ENCODE data around the gene LMF2.

LMF2 gene

DNA sequence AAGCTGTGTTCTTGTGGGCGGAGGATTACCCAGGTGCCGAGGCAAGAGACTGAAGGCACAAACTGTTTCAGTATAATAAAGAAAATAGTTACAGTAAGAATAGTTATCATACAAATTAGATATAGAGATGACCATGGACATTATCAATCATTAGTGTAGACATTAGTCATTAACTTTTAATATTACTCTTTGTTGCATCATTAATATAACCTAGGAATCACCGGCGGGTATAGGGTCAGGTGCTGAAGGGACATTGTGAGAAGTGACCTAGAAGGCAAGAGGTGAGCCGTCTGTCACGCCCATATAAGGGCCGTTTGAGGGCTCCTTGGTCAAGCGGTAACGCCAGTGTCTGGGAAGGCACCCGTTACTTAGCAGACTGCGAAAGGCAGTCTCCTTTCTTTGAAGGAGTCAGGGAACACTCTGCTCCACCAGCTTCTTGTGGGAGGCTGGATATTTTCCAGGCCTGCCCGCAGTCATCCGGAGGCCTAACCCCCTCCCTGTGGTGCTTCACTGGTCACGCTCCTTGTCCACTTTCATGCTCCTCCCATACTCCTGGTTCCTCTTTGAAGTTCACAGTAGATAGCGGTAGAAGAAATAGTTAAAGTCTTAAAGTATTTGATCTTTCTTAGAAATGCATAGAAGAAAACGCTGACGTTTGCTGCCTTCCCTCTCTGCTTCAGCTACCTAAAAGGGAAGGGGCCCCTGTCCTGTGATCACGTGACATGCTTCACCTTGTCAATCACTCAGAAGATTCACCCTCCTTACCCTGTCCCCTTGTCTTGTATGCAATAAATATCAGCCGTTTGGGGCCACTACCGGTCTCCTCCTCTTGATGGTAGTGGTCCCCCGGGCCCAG is 26.6 kb upstream of the LMF2 start:
- peak; percentile 50 for DNase-seq

DNA sequence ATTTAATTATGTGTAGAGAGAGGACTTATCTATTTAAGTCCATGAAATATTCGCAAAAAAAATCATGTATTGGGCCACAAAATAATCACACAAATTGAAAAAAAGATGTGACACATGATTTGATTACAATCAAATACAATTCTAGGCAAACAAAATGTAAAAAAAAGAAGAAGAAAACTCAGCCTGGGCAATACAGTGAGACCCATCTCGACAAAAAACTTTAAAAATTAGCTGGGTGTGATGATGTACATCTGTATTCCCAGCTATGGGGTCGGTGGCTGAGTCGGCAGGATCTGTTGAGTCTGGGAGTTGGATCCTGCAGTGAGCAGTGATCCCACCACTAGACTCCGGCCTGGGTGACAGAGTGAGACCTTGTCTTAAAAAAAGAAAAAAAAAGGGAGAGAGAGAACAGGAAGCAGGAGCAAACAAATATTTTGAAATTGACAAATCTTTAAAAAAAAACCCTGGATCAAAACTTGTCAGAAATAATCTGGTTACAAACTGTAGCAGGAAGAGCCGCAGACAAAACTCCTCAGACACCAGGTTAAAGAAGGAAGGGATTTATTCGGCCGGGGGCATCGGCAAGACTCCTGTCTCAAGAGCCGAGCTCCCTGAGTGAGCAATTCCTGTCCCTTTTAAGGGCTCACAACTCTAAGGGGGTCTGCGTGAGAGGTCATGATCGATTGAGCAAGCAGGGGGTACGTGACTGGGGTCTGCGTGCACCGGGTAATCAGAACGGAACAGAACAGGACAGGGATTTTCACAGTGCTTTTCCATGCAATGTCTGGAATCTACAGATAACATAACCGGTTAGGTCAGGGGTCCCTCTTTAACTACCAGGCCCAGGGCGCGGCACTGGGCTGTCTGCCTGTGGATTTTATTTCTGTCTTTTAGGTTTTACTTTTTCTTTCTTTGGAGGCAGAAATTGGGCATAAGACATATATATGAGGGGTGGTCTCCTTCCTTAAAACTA is 25.6 kb upstream of the LMF2 start:
- DNase-seq, result no peak

DNA sequence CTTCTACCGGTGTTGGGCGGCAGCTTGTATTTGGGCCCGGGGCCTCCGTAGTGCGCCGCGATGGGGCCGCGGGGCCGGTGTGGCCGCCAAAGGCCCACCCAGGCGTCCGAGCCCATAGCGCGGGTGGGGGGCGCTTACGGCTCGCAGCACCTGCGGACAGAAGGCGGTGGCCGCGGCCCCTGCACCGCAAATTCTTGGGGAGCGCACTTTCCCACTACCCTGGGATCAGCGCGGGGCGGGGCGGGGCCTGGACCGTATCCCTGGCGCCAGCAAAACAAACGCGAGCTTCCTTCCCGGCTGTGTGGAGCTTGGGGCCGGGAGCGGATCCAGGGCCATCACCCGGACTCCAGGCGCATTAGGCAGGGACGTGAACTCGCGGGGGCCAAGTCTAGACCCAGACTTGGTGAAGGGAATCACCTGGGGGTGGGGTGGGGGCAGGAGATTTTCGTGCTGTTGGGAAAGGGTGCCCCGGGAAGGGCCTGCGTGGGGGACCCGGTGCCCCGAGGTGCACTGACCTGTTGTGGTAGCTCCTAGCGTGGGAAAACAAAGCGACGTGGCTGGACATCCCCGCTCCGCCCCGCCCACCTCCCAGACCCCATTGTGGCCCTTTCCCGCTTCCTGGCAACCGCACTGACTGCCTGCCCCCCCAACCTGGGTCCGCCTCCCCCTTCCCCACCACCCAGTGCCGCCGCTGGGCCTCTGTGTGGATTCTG is 24.6 kb upstream of the LMF2 start:
- DNase-seq, result peak; percentile 39

DNA sequence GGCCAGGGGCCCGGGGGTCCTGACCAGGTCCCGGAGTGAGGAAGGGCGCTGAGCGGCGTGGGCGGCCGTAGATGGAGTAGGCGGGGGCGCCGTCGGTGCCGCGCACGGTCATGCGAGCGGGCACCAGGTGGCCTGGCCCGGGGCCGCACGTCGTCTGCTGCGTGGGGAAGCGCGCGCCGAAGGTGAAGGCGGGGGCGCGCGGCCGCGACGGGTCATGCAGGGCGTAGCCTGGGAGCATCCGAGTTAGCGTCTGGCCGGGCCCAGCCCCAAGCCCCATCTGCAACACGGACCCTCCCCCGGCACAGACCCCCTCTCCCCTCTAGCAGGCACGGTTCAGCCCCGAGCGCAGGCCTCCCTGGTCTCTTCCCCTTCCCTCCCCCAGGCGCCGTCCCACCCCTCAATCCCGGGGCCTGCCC is 24.1 kb upstream of the LMF2 start:
- DNase-seq, result no peak

- DNase-seq, result no peak
Observed at GRCh38 chr22:50530877-50531545, 23.5 kb upstream of the LMF2 start.

GRCh38 chr22:50530580-50530876 is 23.0 kb upstream of the LMF2 start:
- DNase-seq, result no peak

- DNase-seq, result no peak
Observed at GRCh38 chr22:50529897-50530579, 22.5 kb upstream of the LMF2 start, which contains the start of gene TYMP. TSS of gene TYMP (minus strand) at chr22:50530012. CDS start at chr22:50529709, 303 bp downstream.

GRCh38 chr22:50529416-50529896 is 22.0 kb upstream of the LMF2 start:
- DNase-seq, result no peak

DNA sequence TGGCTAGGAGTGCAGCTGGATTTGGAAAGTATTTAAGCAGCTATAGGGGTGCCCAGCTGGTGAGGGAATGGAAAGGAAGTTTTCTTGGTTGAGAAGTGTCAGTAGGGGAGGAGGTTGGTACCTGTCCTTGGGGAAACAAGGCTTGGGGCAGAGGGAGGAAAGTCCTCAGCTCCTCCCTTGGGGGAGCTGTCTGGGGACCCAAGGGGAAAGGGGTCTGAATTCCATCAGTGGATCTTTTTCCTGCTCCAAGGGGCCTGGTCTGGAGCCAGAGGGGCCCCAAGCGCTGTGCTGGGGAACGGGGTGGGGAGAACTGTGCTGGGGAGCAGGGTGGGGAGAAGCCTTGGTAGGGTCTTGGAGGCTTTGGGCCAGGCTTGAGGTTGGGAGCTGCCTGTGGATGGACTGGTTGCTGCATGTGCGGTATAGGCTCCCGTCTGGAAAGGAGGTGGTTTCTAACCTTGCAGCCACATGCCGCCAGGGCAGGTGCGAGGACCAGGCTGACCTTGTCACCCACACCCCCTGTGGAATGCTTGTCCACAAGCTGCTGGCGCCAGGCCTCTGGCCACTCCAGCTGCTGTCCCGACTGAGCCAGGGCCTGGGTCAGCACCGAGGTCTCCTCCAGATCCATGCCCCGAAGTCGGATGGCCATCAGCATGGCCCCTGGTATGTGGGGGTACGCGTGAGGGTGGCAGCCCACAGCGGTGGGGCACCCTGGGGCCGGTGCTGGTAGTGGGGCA is 21.3 kb upstream of the LMF2 start:
- DNase-seq, result no peak

- no peak for DNase-seq
Observed at GRCh38 chr22:50527921-50528681, 20.6 kb upstream of the LMF2 start.

DNA sequence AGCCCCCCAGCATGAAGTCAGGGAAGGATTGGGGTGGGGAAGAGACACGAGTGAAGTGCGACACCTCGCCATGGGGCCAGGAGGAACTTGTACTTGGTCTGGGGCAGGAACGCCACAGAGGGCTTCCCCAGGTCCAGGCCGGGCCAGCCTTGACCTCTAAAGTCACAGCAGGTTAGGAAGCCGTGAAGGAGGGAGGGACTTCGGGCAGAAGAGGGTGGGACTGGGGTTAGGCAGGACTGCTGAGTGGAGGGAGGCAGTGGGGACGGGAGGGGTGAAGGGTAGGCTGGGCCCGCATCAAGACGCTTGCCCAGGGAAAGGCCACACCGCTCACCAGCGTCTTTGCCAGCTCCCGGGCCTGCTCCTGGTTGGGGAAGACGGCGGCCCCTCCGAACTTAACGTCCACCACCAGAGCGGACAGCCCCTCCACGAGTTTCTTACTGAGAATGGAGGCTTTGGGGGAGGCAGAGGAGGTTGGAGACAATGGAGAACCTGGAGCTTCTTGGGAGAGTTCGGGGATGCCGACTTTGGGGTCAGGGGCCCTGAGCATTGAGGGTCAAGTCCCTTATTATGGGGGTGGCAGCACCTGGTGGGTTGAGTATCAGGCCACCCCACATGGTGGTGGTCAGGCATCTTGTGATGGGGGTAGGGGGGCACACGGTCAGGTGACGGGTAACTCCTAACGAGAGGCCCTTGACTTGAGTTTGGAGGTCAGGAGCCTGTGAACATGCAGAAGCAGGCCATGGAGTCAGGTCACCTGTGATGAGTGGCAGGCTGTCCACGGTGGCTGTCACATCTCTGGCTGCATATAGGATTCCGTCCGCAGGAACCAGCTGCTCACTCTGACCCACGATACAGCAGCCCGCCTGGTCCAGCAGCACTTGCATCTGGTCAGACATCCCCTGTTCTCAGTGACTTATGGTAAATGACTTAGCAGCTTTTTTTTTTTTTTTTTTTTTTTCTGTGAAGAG is 19.6 kb upstream of the LMF2 start:
- no peak for DNase-seq

DNA sequence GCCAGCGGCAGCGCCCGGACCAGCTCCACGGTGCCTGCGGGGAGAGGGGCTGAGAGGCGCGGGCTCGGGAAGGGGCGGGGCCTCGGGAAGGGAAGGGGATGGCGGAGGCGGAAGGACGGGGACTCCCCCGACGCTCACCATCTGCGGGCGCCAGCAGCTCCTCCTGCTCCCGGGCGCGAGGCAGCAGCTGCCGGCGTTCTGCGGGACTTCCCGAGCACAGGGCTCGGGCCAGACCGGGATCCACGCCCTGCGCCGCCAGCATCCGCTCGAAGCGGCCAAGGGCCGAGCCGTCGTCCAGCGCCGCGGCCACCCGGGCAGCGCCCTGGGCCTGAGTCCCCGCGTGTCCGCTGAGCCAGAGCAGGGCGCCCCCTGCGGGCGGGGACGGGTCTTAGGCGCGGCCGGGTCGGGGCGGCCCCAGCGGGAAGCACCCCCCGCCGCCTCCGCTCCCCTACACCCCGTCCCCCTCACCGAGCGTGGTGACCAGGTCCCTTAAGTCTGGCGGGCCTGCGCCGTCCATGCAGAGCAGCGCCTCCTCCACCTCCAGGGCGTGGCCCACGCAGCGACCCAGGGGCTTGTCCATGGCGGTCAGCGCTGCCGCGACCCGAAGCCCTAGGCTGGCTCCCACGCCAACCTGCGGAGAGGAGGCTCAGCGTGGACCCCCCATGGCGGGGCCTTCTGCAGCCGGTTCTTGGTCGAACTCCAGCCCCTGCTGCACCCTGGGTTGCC is 18.8 kb upstream of the LMF2 start:
- peak; percentile 45 for DNase-seq

DNA sequence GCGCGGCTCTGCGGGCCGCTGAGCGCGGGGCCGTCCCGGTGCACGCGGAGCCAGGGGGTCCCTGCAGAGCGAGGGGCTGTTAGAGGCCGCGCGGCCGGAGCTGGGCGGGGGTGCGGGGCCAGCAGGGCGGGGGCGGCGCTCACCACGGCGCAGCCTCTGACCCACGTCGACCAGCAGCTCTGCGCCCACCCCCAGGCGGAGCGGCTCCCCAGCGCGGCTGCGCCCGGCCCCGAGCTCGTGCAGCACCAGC is 18.3 kb upstream of the LMF2 start:
- no peak for DNase-seq

DNA sequence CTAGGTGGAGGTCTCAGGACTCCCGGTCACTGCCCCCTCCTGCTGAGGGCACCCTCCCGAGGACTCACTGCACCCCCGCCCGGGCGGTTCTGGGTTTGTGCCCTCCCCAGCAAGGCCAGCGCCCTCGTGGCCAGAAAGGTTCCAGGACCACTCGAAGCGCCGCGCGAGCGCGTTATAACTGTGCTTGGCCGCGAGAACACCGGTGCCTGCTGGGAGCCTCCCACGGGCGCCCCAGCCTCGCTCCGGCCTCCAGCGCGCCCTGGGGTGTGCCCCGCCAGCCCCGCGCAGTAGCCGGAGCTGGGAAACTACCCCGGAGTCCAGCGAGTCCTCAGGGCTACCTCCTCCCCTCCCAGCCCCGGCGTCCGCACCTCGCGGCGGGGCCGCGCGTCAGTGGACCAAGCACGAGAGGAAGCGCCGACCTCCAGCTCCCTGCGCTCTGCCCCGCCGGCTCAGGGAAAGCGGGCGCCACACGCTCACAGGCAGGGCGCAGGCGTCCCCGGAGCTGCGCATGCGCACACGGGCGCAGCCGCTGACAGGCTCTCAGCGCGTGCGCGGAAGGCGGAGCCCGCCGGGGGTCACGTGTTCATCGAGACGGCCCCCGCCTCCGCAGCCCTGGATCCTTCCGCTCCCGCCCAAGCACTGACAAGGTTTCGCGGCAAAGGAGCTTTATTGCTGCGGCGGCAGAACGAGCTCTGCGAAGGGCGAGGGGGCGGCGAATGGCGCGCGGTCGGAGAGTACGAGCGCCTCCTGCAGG is 17.8 kb upstream of the LMF2 start, which contains the start of gene SCO2:
TSS of gene SCO2 (minus strand) at position 495 of the 754 bp plus-strand sequence. CDS start 1,187 bp downstream, outside the sequence.
- DNase-seq, result peak; percentile 93

- no peak for DNase-seq
Observed at GRCh38 chr22:50524676-50525103, 17.2 kb upstream of the LMF2 start.

DNA sequence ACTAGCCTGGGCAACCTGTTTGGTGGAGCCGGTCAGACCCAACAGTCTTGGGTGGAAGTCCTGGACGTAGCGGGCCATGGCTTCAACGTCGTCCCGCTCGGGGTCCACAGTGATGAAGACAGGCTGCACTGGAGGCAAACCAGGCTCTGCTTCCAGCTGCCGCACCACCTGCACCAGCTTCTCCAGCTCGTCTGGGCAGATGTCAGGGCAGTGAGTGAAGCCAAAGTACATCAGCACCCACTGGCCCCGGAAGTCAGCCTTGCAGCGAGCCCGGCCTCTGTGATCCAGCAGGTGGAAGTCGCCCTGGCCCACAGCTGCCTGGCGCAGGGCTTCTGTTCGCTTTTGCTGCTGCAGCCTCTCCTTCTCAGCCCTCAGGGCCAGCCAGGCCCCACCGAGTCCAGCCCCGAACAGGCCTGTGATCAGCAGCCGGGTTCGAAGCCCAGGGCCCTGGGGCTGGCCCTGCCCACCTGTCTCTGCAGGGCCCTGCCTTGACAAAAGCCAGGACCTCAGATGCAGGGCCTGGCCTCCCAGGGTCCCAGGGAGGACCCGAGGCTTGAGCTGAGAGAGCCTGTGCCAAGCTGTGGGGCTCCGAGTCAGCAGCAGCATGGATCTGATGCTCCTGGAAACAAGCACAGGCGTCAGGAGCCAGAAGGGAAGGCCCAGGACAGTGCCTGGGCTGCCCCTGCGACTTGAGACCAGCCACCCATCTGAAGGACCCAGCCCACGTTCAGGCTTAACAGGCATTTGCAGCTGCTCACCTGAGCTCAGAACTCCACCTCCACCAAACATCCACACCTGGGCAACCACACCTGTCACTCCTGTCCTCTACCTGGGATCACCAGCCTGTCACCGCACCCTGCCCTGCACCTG is 16.5 kb upstream of the LMF2 start:
- DNase-seq, result no peak

- no peak for DNase-seq
Observed at GRCh38 chr22:50523458-50523805, 15.9 kb upstream of the LMF2 start.
